Activated T-cell treated with anti-CD3 and anti-CD28 coated beads, Interleukin-2, amount 50 U/mL, for 1 hour (primary cell): ENCODE measurements around the gene CERT1.
"Not testable (repeated sequence)": the region's sequence is repeated elsewhere in the genome, so short reads cannot be mapped to it uniquely, and the experiment has no call there.

Experiments
- DNase-seq: peaks from one replicate; pipeline ENCODE4 v3.0.0-alpha.2; 2020

CERT1 gene

DNA sequence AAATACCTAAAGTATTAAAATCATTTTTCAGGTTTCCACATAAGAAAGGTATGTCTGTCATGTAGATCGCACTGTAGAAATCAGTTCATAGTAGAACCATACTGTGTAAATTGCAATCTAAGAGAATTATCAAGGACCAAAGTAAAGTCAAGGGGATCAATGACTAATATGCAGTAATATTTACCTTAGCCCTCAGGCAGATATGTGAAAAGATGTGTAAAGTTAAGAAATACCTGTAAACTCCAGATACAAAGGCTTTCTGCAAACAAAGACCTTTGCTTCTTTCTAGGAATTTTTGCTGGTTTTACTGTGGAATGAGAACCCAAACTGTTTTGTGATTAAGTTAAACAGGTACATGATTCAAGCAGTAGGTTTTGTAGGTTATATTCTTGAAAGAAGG, 11.8 kb upstream of the CERT1 start:
- no peak for DNase-seq

DNA sequence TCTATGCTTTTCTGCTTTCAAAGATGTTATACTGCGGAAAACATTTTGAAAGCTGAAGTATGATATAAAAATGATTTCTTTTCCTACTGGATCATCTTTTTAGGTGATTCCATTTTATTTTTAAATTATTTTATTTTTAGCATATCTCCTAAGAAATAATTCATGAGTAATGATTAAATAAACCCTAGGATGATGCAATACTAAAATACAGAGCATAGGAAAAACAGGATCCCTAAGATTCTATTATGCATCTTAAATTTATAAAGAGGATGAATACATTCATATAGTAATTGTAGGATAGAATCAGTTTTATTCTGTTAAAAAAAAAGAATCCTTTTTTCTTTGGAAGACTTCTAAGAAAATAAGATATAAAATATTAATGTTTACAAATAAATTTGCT, 11.1 kb upstream of the CERT1 start:
- no peak for DNase-seq

DNA sequence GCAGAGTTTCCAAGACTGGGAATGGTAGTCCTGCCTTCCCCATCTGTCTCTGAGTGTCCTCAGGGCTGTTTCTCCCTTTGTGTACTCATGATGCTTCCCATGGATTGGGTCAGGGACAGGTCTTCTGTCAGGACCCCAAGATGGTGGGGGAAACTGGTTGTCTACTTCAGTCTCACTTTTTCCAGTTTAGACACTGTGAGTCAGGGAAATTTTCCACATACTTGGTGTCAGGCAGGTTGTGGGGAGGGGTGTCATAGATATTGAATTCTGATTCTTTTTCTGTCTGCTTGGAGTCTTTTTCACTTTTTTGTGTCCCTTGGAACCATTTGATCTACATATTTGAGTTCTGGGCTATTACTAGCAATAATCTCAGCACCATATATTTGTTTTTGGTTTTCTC, 10.6 kb upstream of the CERT1 start:
- no peak for DNase-seq

GRCh38 chr5:75521195-75521594, 9.8 kb upstream of the CERT1 start:
- no peak for DNase-seq

- DNase-seq = no peak
Observed at GRCh38 chr5:75519761-75520160, 8.3 kb upstream of the CERT1 start.

DNA sequence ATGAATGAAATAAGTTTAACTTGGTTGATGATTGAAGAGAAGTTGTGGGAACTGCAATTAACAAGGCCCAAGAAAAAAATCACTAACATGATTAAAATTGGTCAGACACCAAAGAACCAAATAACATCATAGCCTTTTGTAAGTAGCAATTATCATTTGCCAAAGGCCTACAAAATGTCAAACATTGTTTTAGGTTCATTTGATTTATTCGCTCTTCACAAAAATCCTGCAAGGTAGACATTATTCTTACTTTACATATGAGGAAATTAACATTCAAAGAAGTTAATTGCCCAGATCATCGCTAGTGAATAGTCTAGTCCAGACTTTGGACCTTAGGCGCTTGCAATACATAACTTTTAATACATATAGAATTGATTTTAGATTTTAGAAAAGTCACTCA, 2.9 kb upstream of the CERT1 start:
- DNase-seq = no peak

GRCh38 chr5:75513841-75514240, 2.4 kb upstream of the CERT1 start:
- DNase-seq = no peak

DNA sequence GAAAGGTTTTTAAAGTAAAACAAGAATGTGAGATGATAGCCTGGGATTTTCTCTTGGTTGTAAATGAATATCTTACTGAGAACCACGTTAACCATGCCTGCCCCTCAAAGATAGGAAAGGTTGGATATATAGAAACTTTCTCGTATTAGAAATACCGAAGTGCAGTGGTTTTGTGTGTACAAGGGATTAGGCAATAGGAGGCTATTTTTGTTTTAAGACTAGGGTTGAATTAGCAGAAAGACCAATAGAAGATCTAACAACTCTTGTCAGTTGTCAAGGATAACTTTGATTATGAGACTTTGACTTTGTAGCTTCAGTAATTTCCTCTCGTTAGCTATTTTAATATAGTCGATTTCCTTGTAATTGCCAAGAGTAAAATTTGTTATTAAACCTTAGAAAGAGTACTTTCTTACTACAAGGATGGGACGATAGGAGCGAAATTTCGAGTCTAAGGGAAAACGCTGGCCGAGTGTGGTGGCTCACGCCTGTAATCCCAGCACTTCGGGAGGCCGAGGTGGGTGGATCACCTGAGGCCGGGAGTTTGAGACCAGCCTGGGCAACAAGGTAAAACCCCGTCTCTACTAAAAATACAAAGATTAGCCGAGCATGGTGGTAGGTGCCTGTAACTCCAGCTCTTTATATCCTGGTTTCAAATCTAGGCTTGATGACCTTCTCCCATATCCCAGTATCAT, 1.1 kb upstream of the CERT1 start:
- DNase-seq = no peak

DNA sequence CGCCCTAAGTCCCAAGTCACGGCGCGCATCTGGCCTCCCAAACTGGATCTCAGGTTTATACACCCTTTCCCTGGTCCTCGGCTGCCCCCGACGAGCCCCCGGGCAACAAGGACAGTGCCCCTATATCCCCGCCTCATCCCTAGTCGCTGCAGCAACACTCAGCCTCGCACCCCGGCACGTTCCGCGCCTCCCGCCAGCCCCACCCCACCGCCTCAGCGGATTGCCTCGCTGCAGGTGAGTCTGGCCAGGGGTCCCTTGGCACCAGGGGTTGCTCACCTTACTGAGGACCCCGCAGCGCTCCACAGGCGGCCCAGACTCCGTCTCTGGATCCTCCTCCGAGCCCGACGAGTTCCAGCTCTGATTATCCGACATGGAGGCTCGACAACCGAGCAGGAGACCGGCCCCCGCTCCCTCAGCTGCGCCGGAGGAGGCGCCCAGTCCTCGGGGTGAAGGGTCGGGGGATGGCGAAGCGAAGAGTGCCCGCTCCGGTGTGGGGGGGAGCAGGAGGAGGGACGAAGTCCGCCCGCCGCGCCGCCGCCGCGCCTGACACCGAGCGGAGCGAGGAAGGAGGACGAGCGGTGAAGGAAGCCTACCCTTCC, 494 bp downstream of the CERT1 start:
- no peak for DNase-seq

DNA sequence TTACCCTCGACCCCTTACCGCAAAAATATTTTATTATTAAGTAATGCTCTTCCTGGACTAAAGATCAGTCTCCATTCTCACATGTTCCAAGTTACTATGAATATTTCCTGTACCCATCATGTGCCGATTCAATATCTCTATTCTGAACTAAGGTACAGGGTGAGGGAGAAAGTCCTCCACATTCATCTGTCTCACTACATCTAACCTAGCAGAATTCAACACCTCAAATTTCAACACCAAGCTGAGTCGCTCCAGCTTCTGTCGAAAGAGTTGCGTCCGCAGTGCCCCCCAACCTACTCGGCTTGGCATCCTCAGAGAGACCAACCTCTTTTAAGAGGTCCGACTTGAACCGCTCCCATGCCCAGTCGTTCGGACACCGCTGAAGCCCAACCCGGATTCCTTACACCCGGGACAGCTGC, 1.0 kb downstream of the CERT1 start:
- no peak for DNase-seq

DNA sequence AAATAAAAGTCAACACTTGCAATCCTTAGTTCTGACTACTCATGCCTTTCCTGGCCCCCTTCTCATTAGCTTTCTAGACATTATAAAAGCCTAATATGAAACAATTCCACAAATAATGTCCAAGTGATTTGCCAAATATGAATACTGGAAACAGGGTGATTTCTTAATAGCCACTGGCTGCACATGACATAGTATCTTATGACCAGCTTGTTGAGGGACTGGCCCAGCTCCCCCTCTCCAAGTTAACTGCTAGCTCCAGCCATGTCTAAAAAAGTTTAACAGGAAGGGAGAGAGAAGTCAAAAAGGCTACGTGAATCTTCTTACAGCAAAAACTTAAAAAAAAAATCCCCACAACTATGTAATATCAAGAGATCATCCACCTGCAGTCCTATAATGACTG, 1.5 kb downstream of the CERT1 start:
- no peak for DNase-seq

DNA sequence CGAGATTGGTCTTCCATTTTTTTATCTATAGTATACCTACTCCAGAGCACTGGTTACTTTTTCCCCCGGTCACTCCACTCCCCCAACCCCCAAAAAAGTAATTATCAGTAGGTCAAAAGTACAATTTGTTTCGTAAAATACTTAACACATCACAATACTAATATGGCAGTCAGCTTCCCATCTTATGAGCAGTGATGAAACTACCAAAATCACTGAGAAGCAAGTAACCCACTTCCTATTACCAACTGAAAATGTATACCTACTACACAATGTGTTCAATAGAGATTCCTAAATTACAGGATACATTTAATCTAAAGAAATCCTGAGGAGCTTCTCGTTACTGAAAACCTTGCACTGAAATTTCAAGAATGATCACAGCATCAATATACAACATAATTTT, 1.9 kb downstream of the CERT1 start:
- no peak for DNase-seq

DNA sequence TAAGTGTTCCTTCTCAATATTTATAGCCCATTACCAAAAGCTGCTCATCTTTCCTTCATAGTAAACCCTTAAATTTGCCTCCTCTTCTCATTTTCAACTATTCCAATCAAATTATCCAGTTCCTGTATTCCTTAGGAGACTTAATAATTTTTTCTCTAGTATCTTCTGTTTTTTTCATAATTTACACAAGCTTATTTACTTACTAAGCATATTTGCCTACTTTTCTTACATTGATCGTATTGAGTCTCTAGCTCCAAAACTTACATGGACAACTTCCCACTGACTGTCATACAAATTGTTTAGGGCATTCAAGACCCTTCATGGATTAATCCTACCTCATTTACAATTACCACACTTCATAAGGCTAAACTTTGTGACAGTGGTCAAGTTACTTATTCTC, 3.6 kb downstream of the CERT1 start:
- DNase-seq = no peak

DNA sequence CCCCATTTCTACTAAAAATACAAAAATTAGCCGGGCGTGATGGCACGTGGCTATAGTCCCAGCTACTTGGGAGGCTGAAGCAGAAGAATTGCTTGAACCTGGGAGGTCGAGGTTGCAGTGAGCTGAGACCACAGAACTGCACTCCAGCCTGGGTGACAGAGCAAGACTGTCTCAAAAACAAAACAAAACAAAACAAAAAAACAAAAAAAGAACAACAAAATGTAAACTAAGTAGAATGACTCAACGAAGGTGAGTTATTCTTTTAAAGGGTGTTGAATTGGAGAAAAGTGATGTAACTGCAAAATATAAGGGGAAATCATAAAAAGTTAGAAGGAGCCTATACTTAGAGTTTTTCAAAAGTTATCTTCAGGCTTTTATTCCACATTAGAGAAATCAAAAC, 6.3 kb downstream of the CERT1 start:
- DNase-seq = not testable (repeated sequence)

DNA sequence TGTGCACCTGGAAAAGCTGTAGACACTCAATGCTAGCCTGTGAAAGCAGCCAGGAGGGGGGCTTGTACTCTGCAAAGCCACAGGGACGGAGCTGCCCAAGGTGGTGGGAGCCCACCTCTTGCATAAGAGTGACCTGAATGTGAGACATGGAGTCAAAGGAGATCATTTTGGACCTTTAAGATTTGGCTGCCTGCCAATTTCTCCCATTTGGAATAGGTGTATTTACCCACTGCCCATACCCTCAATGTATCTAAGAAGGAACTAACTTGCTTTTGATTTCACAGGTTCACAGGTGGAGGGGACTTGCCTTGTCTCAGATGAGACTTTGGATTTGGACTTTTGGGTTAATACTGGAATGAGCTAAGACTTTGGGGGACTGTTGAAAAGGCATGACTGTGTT, 12.6 kb downstream of the CERT1 start:
- not testable (repeated sequence) for DNase-seq

- DNase-seq = no peak
Observed at GRCh38 chr5:75498208-75498777, 13.1 kb downstream of the CERT1 start.

GRCh38 chr5:75496026-75496425, 15.4 kb downstream of the CERT1 start:
- no peak for DNase-seq

- no peak for DNase-seq
Observed at GRCh38 chr5:75491621-75492020, 19.8 kb downstream of the CERT1 start.

DNA sequence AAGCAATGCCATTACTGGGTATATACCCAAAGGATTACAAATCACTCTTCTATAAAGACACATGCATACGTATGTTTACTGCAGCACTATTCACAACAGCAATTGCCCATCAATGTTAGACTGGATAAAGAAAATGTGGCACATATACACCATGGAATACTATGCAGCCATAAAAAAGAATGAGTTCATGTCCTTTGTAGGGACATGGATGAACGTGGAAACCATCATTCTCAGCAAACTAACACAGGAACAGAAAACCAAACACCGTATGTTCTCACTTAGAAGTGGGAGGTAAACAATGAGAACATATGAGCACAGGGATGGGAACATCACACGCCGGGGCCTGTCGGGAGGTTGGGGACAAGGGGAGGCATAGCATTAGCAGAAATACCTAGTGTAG, 21.6 kb downstream of the CERT1 start:
- not testable (repeated sequence) for DNase-seq

GRCh38 chr5:75484605-75485004, 26.8 kb downstream of the CERT1 start:
- no peak for DNase-seq

- no peak for DNase-seq
Observed at GRCh38 chr5:75482482-75482881, 28.9 kb downstream of the CERT1 start.

DNA sequence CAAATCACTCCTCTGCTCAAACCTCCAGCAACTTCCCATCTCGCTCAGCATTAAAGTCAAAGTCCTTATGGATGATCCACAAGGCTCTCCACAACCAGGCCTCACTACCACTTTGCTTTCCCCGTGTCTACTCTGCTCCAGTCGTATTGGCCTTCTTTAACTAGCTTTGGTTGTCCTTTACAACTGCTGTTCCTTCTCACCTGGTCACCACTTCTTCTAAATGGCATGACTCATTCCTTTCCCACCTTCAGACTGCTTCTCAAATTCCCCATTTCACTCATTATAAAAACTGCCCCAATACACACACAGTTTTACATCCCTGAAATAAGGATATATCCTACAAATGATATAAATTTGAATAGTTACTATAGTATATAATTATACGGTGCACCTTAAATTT, 30.4 kb downstream of the CERT1 start:
- DNase-seq = no peak

- DNase-seq = no peak
Observed at GRCh38 chr5:75475364-75475763, 36.1 kb downstream of the CERT1 start.

DNA sequence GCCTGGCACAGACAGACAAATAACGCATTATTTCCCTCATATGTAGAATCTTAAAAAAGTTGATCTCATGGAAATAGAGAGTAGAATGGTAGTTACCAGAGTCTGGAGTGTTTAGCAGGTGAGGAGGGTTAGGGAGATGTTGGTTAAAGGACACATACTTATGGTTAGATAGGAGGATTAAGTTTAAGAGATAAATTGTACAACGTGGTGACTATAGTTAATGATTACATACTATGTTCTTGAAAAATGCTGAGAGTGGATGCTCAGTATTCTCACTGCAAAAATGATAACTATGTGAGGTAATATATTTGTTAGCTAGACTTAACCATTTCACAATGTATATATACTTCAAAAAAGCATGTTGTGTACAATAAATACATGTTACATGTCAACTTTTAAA, 38.0 kb downstream of the CERT1 start:
- no peak for DNase-seq

GRCh38 chr5:75472973-75473372, 38.5 kb downstream of the CERT1 start:
- no peak for DNase-seq
